ENCODE results near the gene GIPC3.

The GIPC3 gene

DNA sequence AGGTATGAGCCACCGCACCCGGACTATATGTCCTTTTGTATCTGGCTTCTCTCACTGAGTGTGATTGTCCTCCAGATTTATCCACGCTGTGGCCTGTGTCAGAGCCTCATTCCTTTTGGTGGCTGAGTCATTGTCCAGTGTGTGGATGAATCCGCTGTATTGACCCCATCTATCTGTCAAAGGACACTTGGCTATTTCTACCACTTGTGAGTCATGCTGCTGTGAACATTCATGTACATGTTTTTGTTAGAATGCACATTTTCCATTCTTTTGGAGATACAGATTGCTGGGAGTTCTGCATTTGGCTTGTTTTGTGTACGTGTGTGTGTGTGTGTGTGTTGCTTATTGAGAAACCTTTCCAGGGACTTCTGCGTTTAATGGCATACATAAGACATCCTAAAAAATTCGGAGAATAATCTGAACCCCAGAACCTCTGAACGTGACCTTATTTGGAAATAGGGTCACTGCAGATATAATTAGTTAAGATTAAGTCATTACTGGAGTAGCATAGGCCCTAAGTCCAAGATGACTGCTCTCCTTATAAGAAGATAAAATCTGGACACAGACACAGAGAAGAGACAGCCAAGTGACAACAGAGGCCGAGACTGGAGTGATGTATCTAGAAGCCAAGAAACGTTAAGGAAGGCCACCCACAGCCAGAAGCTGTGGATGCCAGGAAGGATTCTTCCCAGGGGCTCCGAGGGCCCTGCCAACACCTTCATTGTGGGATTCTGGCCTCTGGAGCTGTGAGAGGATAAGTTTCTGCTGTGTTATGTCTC lies 4.9 kb upstream of the GIPC3 start:
- TF ChIP-seq EP300 (IDR thresholded peaks at IDR 0.05; ENCODE audit: borderline replicate concordance) (no peak), FOXM1 (IDR thresholded peaks at IDR 0.05; ENCODE audit: borderline replicate concordance, low read depth) (no peak), RAD21 (IDR thresholded peaks at IDR 0.05; ENCODE audit: low read depth) (no peak), CEBPB (IDR thresholded peaks at IDR 0.05) (no peak), NFIC (IDR thresholded peaks at IDR 0.05) (no peak), TCF12 (IDR thresholded peaks at IDR 0.05; ENCODE audit: low read depth) (no peak), ZBTB7A (IDR thresholded peaks at IDR 0.05; ENCODE audit: low read depth) (no peak), YY1 (IDR thresholded peaks at IDR 0.05; ENCODE audit: low read depth) (no peak), TEAD4 (IDR thresholded peaks at IDR 0.05) (no peak), TAF1 (IDR thresholded peaks at IDR 0.05; ENCODE audit: low read depth) (no peak), CREB1 (IDR thresholded peaks at IDR 0.05; ENCODE audit: low read depth) (no peak), EGR1 (IDR thresholded peaks at IDR 0.05) (no peak)
- TF ChIP-seq, protein P1, sequence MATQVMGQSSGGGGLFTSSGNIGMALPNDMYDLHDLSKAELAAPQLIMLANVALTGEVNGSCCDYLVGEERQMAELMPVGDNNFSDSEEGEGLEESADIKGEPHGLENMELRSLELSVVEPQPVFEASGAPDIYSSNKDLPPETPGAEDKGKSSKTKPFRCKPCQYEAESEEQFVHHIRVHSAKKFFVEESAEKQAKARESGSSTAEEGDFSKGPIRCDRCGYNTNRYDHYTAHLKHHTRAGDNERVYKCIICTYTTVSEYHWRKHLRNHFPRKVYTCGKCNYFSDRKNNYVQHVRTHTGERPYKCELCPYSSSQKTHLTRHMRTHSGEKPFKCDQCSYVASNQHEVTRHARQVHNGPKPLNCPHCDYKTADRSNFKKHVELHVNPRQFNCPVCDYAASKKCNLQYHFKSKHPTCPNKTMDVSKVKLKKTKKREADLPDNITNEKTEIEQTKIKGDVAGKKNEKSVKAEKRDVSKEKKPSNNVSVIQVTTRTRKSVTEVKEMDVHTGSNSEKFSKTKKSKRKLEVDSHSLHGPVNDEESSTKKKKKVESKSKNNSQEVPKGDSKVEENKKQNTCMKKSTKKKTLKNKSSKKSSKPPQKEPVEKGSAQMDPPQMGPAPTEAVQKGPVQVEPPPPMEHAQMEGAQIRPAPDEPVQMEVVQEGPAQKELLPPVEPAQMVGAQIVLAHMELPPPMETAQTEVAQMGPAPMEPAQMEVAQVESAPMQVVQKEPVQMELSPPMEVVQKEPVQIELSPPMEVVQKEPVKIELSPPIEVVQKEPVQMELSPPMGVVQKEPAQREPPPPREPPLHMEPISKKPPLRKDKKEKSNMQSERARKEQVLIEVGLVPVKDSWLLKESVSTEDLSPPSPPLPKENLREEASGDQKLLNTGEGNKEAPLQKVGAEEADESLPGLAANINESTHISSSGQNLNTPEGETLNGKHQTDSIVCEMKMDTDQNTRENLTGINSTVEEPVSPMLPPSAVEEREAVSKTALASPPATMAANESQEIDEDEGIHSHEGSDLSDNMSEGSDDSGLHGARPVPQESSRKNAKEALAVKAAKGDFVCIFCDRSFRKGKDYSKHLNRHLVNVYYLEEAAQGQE (IDR thresholded peaks at IDR 0.05; ENCODE audit: low read depth), result no peak
- TF ChIP-seq, protein P2, sequence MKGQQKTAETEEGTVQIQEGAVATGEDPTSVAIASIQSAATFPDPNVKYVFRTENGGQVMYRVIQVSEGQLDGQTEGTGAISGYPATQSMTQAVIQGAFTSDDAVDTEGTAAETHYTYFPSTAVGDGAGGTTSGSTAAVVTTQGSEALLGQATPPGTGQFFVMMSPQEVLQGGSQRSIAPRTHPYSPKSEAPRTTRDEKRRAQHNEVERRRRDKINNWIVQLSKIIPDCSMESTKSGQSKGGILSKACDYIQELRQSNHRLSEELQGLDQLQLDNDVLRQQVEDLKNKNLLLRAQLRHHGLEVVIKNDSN (IDR thresholded peaks at IDR 0.05), result no peak
- TF ChIP-seq, protein P3, sequence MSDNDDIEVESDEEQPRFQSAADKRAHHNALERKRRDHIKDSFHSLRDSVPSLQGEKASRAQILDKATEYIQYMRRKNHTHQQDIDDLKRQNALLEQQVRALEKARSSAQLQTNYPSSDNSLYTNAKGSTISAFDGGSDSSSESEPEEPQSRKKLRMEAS (IDR thresholded peaks at IDR 0.05), result no peak

DNA sequence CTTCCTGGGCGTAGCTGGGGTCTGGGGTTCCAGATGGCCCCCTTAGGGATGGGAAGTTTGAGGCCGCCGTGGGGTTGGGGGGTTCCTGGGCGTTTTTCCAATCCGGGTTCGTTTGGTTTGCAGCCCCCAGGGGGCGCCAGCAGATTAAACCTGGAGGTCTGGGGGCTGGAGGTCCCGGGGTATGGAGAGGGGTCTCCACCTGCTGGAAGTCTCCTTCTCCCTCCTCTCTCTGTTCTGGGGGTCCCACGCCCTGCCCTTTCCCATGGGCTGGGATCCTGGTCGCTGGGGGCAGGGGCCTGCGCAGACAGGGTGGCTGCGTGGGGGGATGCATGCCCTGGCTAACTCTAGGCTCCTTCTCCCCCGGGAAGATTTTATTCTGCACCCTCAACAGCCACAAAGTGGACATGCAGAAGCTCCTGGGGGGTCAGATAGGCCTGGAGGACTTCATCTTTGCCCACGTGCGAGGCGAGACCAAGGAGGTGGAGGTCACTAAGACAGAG lies 899 bp downstream of the GIPC3 start:
- TF ChIP-seq, protein P2 (IDR thresholded peaks at IDR 0.05), result no peak
- TF ChIP-seq EGR1 (IDR thresholded peaks at IDR 0.05) (no peak), TEAD4 (IDR thresholded peaks at IDR 0.05) (no peak), CREB1 (IDR thresholded peaks at IDR 0.05; ENCODE audit: low read depth) (no peak), RAD21 (IDR thresholded peaks at IDR 0.05; ENCODE audit: low read depth) (peak; percentile 60), CEBPB (IDR thresholded peaks at IDR 0.05) (no peak), FOXM1 (IDR thresholded peaks at IDR 0.05; ENCODE audit: borderline replicate concordance, low read depth) (no peak), TCF12 (IDR thresholded peaks at IDR 0.05; ENCODE audit: low read depth) (no peak), EP300 (IDR thresholded peaks at IDR 0.05; ENCODE audit: borderline replicate concordance) (no peak), NFIC (IDR thresholded peaks at IDR 0.05) (no peak), ZBTB7A (IDR thresholded peaks at IDR 0.05; ENCODE audit: low read depth) (peak; percentile 94), TAF1 (IDR thresholded peaks at IDR 0.05; ENCODE audit: low read depth) (no peak), YY1 (IDR thresholded peaks at IDR 0.05; ENCODE audit: low read depth) (no peak)
- TF ChIP-seq, protein P1 (IDR thresholded peaks at IDR 0.05; ENCODE audit: low read depth), result no peak
- TF ChIP-seq, protein P3 (IDR thresholded peaks at IDR 0.05), result no peak

DNA sequence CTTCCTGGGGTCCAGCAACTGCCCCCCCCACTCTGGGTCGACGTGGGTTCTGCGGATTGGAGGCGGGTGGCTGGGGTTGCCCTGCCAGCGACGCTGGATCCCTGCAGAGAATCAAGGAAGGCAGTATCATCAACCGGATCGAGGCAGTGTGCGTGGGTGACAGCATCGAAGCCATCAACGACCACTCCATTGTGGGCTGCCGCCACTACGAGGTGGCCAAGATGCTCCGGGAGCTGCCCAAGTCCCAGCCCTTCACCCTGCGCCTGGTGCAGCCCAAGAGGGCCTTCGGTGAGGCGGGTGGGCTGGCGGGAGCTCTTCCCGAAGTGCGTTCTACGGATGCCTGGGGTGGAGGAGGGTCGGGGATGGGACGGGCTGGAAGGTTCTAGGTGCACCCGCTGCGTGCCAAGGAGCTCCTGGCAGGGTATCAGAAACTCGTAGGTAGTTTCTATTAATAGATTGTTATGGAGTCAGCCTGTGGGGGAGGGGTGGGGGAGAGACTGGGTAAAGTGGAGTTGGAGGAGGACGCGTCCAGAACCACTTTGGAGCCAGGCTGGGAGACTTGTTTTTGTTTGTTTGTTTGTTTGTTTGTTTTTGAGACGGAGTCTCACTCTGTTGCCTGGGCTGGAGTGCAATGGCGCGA lies 1.5 kb downstream of the GIPC3 start:
- TF ChIP-seq TAF1 (IDR thresholded peaks at IDR 0.05; ENCODE audit: low read depth) (no peak), EGR1 (IDR thresholded peaks at IDR 0.05) (no peak), CREB1 (IDR thresholded peaks at IDR 0.05; ENCODE audit: low read depth) (no peak), EP300 (IDR thresholded peaks at IDR 0.05; ENCODE audit: borderline replicate concordance) (no peak), TCF12 (IDR thresholded peaks at IDR 0.05; ENCODE audit: low read depth) (no peak)
- TF ChIP-seq, protein P3 (IDR thresholded peaks at IDR 0.05), result no peak
- TF ChIP-seq, protein P2 (IDR thresholded peaks at IDR 0.05), result no peak

DNA sequence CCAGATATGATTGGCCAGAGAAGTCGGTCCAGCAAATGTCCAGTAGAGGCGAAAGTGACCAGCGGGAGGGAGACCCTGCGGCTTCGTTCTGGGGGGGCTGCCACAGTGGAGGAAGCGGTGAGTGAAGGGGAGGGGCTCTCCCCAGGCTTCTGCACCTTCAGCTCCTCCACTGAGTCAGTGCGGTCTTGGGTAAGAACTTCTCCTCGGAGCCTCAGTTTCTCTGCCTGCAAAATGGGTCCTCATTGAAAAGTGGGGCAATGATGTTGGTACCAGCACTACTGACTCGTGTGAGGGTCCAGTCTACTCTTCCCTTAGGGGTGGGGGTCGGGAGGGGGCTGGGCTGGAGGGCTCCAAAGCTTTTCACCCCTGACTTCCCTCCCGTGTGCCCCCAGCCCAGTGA lies 4.2 kb downstream of the GIPC3 start:
- TF ChIP-seq CREB1 (IDR thresholded peaks at IDR 0.05; ENCODE audit: low read depth) (no peak), CEBPB (IDR thresholded peaks at IDR 0.05) (no peak), NFIC (IDR thresholded peaks at IDR 0.05) (no peak), TAF1 (IDR thresholded peaks at IDR 0.05; ENCODE audit: low read depth) (no peak), EGR1 (IDR thresholded peaks at IDR 0.05) (no peak), EP300 (IDR thresholded peaks at IDR 0.05; ENCODE audit: borderline replicate concordance) (no peak), RAD21 (IDR thresholded peaks at IDR 0.05; ENCODE audit: low read depth) (no peak), ZBTB7A (IDR thresholded peaks at IDR 0.05; ENCODE audit: low read depth) (no peak), TEAD4 (IDR thresholded peaks at IDR 0.05) (no peak)
- TF ChIP-seq, protein P2 (IDR thresholded peaks at IDR 0.05), result no peak
- TF ChIP-seq, protein P3 (IDR thresholded peaks at IDR 0.05), result no peak
- TF ChIP-seq, protein P1 (IDR thresholded peaks at IDR 0.05; ENCODE audit: low read depth), result no peak

All from Ishikawa (cell line).